ENCODE results near the gene WDR7.

The WDR7 gene

GRCh38 chr18:56869189-56869777 is 218.1 kb downstream of the WDR7 start:
- FAIRE-seq (peak; percentile 100), DNase-seq (ENCODE audit: insufficient read length, low spot score) (no peak)
- TF ChIP-seq, protein P1, sequence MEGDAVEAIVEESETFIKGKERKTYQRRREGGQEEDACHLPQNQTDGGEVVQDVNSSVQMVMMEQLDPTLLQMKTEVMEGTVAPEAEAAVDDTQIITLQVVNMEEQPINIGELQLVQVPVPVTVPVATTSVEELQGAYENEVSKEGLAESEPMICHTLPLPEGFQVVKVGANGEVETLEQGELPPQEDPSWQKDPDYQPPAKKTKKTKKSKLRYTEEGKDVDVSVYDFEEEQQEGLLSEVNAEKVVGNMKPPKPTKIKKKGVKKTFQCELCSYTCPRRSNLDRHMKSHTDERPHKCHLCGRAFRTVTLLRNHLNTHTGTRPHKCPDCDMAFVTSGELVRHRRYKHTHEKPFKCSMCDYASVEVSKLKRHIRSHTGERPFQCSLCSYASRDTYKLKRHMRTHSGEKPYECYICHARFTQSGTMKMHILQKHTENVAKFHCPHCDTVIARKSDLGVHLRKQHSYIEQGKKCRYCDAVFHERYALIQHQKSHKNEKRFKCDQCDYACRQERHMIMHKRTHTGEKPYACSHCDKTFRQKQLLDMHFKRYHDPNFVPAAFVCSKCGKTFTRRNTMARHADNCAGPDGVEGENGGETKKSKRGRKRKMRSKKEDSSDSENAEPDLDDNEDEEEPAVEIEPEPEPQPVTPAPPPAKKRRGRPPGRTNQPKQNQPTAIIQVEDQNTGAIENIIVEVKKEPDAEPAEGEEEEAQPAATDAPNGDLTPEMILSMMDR (IDR thresholded peaks at IDR 0.05; ENCODE audit: insufficient read depth, missing control alignments) = peak; percentile 87

GRCh38 chr18:56870982-56871381 is 219.8 kb downstream of the WDR7 start:
- no peak for DNase-seq (ENCODE audit: insufficient read length, low spot score)
- no peak for FAIRE-seq
- TF ChIP-seq, protein P1 (IDR thresholded peaks at IDR 0.05; ENCODE audit: insufficient read depth, missing control alignments) = no peak

- DNase-seq (ENCODE audit: insufficient read length, low spot score) (no peak), FAIRE-seq (no peak)
- TF ChIP-seq, protein P1 (IDR thresholded peaks at IDR 0.05; ENCODE audit: insufficient read depth, missing control alignments) = peak; percentile 14
Measured at GRCh38 chr18:56872140-56872539, 221.0 kb downstream of the WDR7 start.

- no peak for FAIRE-seq
- no peak for DNase-seq (ENCODE audit: insufficient read length, low spot score)
- TF ChIP-seq, protein P1 (IDR thresholded peaks at IDR 0.05; ENCODE audit: insufficient read depth, missing control alignments) = no peak
Measured at GRCh38 chr18:56873441-56874140, 222.4 kb downstream of the WDR7 start.

DNA sequence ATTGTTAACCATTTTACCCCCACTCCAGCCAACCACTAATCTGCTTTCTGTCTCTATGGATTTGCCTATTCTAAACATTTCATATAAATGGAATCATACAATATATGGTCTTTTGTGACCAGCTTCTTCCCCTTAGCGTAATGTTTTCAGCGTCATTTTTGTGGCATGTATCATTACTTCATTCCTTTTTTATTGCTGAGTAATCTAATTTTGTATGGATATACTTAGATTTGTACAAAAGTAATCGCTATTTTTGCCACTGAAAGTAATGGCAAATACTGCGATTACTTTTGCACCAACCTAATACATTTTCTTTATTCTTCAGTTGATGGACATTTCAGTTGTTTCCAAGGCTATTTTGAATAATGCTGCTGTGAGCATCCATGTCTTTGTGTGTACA is 227.6 kb downstream of the WDR7 start:
- FAIRE-seq = no peak
- TF ChIP-seq, protein P1 (IDR thresholded peaks at IDR 0.05; ENCODE audit: insufficient read depth, missing control alignments) = no peak
- DNase-seq (ENCODE audit: insufficient read length, low spot score) = no peak

DNA sequence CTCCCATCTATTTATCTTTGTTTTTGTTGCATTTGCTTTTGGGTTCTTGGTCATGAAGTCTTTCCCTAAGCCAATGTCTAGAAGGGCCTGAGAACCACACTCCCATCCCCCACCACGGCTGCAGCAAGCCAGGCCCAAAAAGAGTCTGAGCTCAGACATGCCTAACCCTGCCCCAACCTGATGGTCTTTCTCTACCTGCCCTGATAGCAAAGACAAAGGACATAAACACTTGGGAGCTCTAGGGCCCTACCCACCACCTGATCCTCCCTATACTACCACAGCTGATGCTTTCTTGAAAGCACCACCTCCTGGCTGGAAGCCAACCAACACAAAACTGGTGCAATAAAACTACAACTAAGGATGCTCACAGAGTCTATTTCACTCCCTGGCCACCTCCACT is 233.4 kb downstream of the WDR7 start:
- DNase-seq (ENCODE audit: insufficient read length, low spot score) = no peak
- TF ChIP-seq, protein P1 (IDR thresholded peaks at IDR 0.05; ENCODE audit: insufficient read depth, missing control alignments) = no peak
- no peak for FAIRE-seq

GRCh38 chr18:56888978-56889377 is 237.8 kb downstream of the WDR7 start:
- TF ChIP-seq, protein P1 (IDR thresholded peaks at IDR 0.05; ENCODE audit: insufficient read depth, missing control alignments) = no peak
- FAIRE-seq (no peak), DNase-seq (ENCODE audit: insufficient read length, low spot score) (no peak)

Data from D721Med (cell line).